Omental fat pad (tissue), 4 donors: ENCODE measurements around the gene ABCC10. TPM values are rescaled to one million over a fixed set of nuclear protein-coding genes. Genes with fewer than 3 reads are reported as not detected.

Source experiments
- ATAC-seq: fragments of 150-250 bp; one replicate; pipeline ENCODE4 v1.9.1; 2016; ENCODE audit warnings: mild to moderate bottlenecking, moderate library complexity; ENCODE audit not compliant: low FRiP score
- DNase-seq: peaks from one replicate; pipeline ENCODE4 v3.0.0-alpha.2; 2019; ENCODE audit warnings: low spot score
- CTCF ChIP-seq, 3 donors: fragments of 450-650 bp; IDR thresholded peaks; one replicate each; pipeline ENCODE4 v1.5.1; 2016 to 2017; ENCODE audit warnings: antibody characterized with exemption in 3 of 3, mild to moderate bottlenecking in 3 of 3, moderate library complexity in 2 of 3
- total RNA-seq, 4 donors: library from RNA; depleted of rRNA; stranded (reverse); fragments of >200 nt; gene quantifications; one replicate each; pipeline ENCODE4 v1.1.0, GENCODE V29; 2016

The ABCC10 gene
- total RNA-seq, 4 donors from 2014 or later = 11.5 to 21.9 (median 14.2) TPM

- TF ChIP-seq CTCF (IDR thresholded peaks at IDR 0.05) = no peak
- DNase-seq (no peak), ATAC-seq (no peak)
These were observed 65.9 kb downstream of the ABCC10 start for GRCh38 chr6:43493230-43493629.

GRCh38 chr6:43493833-43494232, 66.5 kb downstream of the ABCC10 start:
- DNase-seq = no peak
- ATAC-seq = no peak
- no peak for TF ChIP-seq CTCF (IDR thresholded peaks at IDR 0.05)

- DNase-seq (no peak), ATAC-seq (no peak)
- no peak for TF ChIP-seq CTCF (IDR thresholded peaks at IDR 0.05)
These were observed 67.0 kb downstream of the ABCC10 start for GRCh38 chr6:43494321-43494720.

- DNase-seq (no peak), ATAC-seq (no peak)
- no peak for TF ChIP-seq CTCF (IDR thresholded peaks at IDR 0.05)
These were observed 67.4 kb downstream of the ABCC10 start for GRCh38 chr6:43494766-43495165.

- no peak for TF ChIP-seq CTCF (IDR thresholded peaks at IDR 0.05)
- ATAC-seq (no peak), DNase-seq (no peak)
These were observed 68.1 kb downstream of the ABCC10 start for GRCh38 chr6:43495409-43495941.

GRCh38 chr6:43496370-43497128, 69.2 kb downstream of the ABCC10 start:
- no peak for TF ChIP-seq CTCF (IDR thresholded peaks at IDR 0.05)
- no peak for DNase-seq
- peak; percentile 26 for ATAC-seq

GRCh38 chr6:43497129-43497396, 69.7 kb downstream of the ABCC10 start:
- TF ChIP-seq CTCF (IDR thresholded peaks at IDR 0.05) = no peak
- DNase-seq = no peak
- ATAC-seq = no peak
